ENCODE results near the gene LRRK1.

- no peak for TF ChIP-seq CTCF (IDR thresholded peaks at IDR 0.05)
- TF ChIP-seq POLR2AphosphoS5 (IDR thresholded peaks at IDR 0.05) = no peak
- TF ChIP-seq EP300 (IDR thresholded peaks at IDR 0.05) = no peak
- no peak for TF ChIP-seq POLR2A (IDR thresholded peaks at IDR 0.05)
Observed at GRCh38 chr15:101053261-101053660, 134.1 kb downstream of the LRRK1 start.

Measured in gastroesophageal sphincter (tissue), 3 donors.